ENCODE data around the gene SLC18B1. TPM values are rescaled to one million over a fixed set of nuclear protein-coding genes. Genes with fewer than 3 reads are reported as not detected.

SLC18B1 gene
- total RNA-seq, 3 donors from 2014 or later (not counting 1 experiment from before 2014, with no cell fraction given) = 2.5 to 3.6 (median 3.0) TPM

DNA sequence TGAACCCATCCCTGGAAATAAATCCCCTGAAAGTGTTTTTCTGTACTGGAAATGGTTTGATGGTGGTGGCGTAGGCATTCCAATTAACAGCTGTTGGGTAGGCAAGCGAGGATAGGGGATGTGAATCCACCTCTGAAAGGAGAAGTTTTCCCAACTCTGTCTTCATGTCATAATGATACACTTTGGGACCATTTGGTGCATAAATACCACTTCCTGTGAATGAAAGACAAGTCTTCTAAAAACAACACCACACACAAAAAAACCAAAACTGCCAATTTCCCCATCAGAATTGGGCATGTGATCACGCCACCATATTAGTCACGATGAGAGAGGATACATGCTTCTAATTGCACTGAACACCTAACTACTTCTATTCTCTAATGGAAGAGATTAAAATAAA is 47.1 kb downstream of the SLC18B1 start:
- Mint-ChIP-seq H3K27ac (no peak overlapping the region), H3K36me3 (no peaks in the 10 kb centered on the region), H3K27me3 (ENCODE audit: low read depth in 2 of 2) (no peaks in the 10 kb centered on the region), H3K9me3 (no peaks in the 10 kb centered on the region), H3K4me1 (peaks cover 13 to 14% of the 10 kb centered on the region in 2 donors), H3K4me3 (no peak overlapping the region)
- Histone ChIP-seq H3K27ac (ENCODE audit: low read length) (no peak overlapping the region), H3K4me3 (ENCODE audit: low read length) (no peak overlapping the region), H3K36me3 (ENCODE audit: control insufficient read depth, insufficient read depth, low read length) (peaks cover 39% of the 10 kb centered on the region), H3K4me1 (ENCODE audit: control insufficient read depth, insufficient read depth, low read length) (peaks cover 3% of the 10 kb centered on the region), H3K9me3 (ENCODE audit: control insufficient read depth, insufficient read depth, low read length) (no peaks in the 10 kb centered on the region), H3K27me3 (ENCODE audit: control insufficient read depth, insufficient read depth, low read length) (no peaks in the 10 kb centered on the region)
- WGBS (ENCODE audit: insufficient coverage) = 68% methylated on average over 2 of the region's 4 CpGs
- DNase-seq (peak in 1 of 2 donors; percentile 15), ATAC-seq (no peak)
- TF ChIP-seq, protein P1, sequence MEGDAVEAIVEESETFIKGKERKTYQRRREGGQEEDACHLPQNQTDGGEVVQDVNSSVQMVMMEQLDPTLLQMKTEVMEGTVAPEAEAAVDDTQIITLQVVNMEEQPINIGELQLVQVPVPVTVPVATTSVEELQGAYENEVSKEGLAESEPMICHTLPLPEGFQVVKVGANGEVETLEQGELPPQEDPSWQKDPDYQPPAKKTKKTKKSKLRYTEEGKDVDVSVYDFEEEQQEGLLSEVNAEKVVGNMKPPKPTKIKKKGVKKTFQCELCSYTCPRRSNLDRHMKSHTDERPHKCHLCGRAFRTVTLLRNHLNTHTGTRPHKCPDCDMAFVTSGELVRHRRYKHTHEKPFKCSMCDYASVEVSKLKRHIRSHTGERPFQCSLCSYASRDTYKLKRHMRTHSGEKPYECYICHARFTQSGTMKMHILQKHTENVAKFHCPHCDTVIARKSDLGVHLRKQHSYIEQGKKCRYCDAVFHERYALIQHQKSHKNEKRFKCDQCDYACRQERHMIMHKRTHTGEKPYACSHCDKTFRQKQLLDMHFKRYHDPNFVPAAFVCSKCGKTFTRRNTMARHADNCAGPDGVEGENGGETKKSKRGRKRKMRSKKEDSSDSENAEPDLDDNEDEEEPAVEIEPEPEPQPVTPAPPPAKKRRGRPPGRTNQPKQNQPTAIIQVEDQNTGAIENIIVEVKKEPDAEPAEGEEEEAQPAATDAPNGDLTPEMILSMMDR (IDR thresholded peaks at IDR 0.05) = no peak
- intact Hi-C loops (cut with micrococcal nuclease) = no loop called here

DNA sequence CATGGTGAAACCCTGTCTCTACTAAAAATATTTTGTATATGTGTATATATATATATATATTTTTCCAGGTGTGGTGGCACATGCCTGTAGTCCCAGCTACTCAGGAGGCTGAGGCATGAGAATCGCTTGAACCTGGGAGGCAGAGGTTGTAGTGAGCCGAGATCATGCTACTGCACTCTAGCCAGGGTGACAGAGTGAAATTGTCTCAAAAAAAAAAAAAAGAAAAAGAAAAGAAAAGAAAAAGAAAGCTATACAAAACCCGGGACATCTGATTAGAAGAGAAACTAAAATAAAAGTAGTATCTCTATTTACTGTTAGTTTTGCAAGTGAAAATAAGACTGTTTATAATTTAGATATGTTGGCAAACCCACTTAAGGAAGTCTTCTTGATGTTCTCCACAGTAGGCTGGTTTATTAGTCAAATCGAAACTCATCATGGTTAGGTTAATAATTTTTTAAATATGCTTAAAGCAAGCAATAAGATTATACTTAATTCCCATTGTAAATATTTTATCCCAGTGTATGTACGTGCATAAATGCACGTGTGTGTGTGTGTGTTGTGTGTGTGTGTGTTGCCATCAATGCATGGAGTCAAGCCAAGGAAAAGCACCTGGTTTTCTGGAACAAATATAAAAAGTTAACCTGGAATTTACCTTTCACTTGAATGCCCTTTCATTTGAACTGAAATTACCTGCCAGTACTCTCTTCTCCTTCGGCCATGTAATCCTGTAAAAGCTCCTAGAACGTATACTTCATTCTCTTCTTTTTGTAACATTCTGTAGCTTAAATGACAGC is 47.8 kb downstream of the SLC18B1 start:
- Mint-ChIP-seq H3K27ac (peak overlapping the region in 1 of 2 donors; percentile 29), H3K4me1 (peaks cover 16 to 21% of the 10 kb centered on the region in 2 donors), H3K4me3 (no peak overlapping the region), H3K27me3 (ENCODE audit: low read depth in 2 of 2) (no peaks in the 10 kb centered on the region), H3K36me3 (no peaks in the 10 kb centered on the region), H3K9me3 (no peaks in the 10 kb centered on the region)
- no peak for ATAC-seq
- intact Hi-C loops (cut with micrococcal nuclease) = no loop called here
- Histone ChIP-seq H3K27me3 (ENCODE audit: control insufficient read depth, insufficient read depth, low read length) (no peaks in the 10 kb centered on the region), H3K4me3 (ENCODE audit: low read length) (no peak overlapping the region), H3K9me3 (ENCODE audit: control insufficient read depth, insufficient read depth, low read length) (no peaks in the 10 kb centered on the region), H3K4me1 (ENCODE audit: control insufficient read depth, insufficient read depth, low read length) (peaks cover 3% of the 10 kb centered on the region), H3K36me3 (ENCODE audit: control insufficient read depth, insufficient read depth, low read length) (peaks cover 40% of the 10 kb centered on the region), H3K27ac (ENCODE audit: low read length) (no peak overlapping the region)
- WGBS (ENCODE audit: insufficient coverage) = 78% methylated on average over 4 of the region's 8 CpGs
- DNase-seq = no peak
- TF ChIP-seq, protein P1 (IDR thresholded peaks at IDR 0.05) = no peak

DNA sequence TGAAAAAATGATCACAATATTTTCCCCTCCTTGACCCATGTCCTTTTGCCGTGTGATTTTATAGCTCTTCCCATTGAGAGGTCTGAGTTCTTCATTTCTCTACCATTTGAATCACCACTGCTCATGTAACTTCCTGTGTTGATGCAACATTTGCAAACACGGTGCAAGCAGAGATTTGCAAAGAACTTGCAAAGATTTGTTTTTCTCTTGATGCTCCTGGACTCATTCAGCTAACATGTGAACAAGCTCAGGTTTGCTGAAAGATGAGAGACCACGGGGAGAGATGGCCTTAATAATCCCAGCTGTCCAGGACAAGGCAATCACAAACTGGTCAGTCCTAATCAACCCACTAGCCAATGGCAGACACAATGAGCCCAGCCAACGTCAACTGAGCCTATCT is 49.3 kb downstream of the SLC18B1 start:
- intact Hi-C loops (cut with micrococcal nuclease) = no loop called here
- DNase-seq = no peak
- Mint-ChIP-seq H3K4me3 (no peak overlapping the region), H3K36me3 (peaks cover 6% of the 10 kb centered on the region), H3K4me1 (peaks cover 26 to 32% of the 10 kb centered on the region in 2 donors), H3K27me3 (ENCODE audit: low read depth in 2 of 2) (no peaks in the 10 kb centered on the region), H3K9me3 (no peaks in the 10 kb centered on the region), H3K27ac (no peak overlapping the region)
- ATAC-seq = no peak
- no peak overlapping the region for H3K4me3 ChIP-seq (ENCODE audit: low read length)
- no peaks in the 10 kb centered on the region for H3K9me3 ChIP-seq (ENCODE audit: control insufficient read depth, insufficient read depth, low read length)
- TF ChIP-seq, protein P1 (IDR thresholded peaks at IDR 0.05) = no peak
- H3K27me3 ChIP-seq (ENCODE audit: control insufficient read depth, insufficient read depth, low read length) = no peaks in the 10 kb centered on the region
- peaks cover 3% of the 10 kb centered on the region for H3K4me1 ChIP-seq (ENCODE audit: control insufficient read depth, insufficient read depth, low read length)
- H3K27ac ChIP-seq (ENCODE audit: low read length) = no peak overlapping the region
- peaks cover 47% of the 10 kb centered on the region for H3K36me3 ChIP-seq (ENCODE audit: control insufficient read depth, insufficient read depth, low read length)
- WGBS (ENCODE audit: insufficient coverage) = 48% methylated on average over 3 of the region's 4 CpGs

Data from natural killer cell (primary cell).